Fibroblast of mammary gland (primary cell): Measurements from ENCODE around the gene CA11.

Experiments
- DNase-seq: peaks from one replicate; pipeline ENCODE4 v3.0.0-alpha.2; 2010; ENCODE audit warnings: low read depth
- H3K4me3 ChIP-seq: 2 replicates; pipeline ENCODE4 v1.5.1; 2011; ENCODE audit warnings: low read depth, mild to moderate bottlenecking, low read length, moderate library complexity; ENCODE audit not compliant: control insufficient read depth
- TF ChIP-seq, protein P1 (sequence below): conservative IDR thresholded peaks from 2 replicates; pipeline ENCODE4 v1.5.1; 2011; ENCODE audit warnings: low read depth, low read length, inconsistent platforms; ENCODE audit not compliant: control insufficient read depth, insufficient read depth

The CA11 gene

DNA sequence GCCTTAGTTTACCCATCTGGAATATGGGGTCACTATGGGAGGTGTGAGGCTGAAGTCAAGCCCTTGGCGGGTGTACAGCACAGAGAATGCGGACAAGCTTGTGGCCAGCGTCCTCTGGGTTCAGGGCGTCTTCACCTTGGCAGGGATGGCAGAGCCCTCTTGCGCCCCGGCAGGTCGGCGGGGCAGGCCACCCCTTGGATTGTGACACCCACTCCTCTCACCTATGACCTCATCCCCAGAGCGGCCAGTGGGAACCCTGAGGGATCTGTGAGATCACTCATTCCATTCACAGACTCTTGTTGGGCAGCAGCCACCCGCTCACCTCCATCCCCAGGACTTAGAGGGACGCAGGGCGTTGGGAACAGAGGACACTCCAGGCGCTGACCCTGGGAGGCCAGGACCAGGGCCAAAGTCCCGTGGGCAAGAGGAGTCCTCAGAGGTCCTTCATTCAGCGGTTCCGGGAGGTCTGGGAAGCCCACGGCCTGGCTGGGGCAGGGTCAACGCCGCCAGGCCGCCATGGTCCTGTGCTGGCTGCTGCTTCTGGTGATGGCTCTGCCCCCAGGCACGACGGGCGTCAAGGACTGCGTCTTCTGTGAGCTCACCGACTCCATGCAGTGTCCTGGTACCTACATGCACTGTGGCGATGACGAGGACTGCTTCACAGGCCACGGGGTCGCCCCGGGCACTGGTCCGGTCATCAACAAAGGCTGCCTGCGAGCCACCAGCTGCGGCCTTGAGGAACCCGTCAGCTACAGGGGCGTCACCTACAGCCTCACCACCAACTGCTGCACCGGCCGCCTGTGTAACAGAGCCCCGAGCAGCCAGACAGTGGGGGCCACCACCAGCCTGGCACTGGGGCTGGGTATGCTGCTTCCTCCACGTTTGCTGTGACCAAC, 39.3 kb downstream of the CA11 start, which contains the start of gene SPACA4:
SPACA4 (plus strand) TSS at position 280 of the 896 bp plus-strand sequence; CDS start at position 517, 237 bp downstream.
- DNase-seq, result no peak
- no peak within 1 kb of the TSS for H3K4me3 ChIP-seq

GRCh38 chr19:48603850-48604249, 42.1 kb downstream of the CA11 start:
- DNase-seq, result no peak
- H3K4me3 ChIP-seq, result no peak overlapping the region
- TF ChIP-seq, protein P1, sequence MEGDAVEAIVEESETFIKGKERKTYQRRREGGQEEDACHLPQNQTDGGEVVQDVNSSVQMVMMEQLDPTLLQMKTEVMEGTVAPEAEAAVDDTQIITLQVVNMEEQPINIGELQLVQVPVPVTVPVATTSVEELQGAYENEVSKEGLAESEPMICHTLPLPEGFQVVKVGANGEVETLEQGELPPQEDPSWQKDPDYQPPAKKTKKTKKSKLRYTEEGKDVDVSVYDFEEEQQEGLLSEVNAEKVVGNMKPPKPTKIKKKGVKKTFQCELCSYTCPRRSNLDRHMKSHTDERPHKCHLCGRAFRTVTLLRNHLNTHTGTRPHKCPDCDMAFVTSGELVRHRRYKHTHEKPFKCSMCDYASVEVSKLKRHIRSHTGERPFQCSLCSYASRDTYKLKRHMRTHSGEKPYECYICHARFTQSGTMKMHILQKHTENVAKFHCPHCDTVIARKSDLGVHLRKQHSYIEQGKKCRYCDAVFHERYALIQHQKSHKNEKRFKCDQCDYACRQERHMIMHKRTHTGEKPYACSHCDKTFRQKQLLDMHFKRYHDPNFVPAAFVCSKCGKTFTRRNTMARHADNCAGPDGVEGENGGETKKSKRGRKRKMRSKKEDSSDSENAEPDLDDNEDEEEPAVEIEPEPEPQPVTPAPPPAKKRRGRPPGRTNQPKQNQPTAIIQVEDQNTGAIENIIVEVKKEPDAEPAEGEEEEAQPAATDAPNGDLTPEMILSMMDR, result no peak

More for the DNA sequence above, 39.3 kb downstream of the CA11 start, which contains the start of gene SPACA4:
- TF ChIP-seq, protein P1, result no peak

- TF ChIP-seq, protein P1, result no peak
Measured at GRCh38 chr19:48603449-48603848, 42.5 kb downstream of the CA11 start.

DNA sequence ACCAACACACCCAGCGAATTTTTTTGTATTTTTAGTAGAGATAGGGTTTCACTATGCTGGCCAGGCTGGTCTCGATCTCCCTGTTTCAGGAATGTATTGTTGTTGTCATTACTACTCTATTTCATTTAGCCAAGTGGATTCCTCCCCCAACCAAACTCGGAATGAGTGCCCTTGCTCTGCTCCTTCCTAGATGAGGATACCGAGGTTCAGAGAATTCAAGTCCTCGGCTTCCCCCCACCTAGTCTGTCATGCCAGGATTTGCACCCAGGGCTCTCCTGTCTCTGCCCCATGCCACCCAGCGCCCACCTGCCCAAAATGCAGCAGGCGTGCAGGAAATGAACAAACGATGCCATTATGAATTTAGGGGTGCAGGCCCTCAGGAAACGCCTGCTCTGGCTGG, 43.0 kb downstream of the CA11 start:
- TF ChIP-seq, protein P1, result no peak
- DNase-seq, result no peak
- H3K4me3 ChIP-seq, result no peak overlapping the region

More at GRCh38 chr19:48603449-48603848, 42.5 kb downstream of the CA11 start:
- no peak for DNase-seq
- no peak overlapping the region for H3K4me3 ChIP-seq

DNA sequence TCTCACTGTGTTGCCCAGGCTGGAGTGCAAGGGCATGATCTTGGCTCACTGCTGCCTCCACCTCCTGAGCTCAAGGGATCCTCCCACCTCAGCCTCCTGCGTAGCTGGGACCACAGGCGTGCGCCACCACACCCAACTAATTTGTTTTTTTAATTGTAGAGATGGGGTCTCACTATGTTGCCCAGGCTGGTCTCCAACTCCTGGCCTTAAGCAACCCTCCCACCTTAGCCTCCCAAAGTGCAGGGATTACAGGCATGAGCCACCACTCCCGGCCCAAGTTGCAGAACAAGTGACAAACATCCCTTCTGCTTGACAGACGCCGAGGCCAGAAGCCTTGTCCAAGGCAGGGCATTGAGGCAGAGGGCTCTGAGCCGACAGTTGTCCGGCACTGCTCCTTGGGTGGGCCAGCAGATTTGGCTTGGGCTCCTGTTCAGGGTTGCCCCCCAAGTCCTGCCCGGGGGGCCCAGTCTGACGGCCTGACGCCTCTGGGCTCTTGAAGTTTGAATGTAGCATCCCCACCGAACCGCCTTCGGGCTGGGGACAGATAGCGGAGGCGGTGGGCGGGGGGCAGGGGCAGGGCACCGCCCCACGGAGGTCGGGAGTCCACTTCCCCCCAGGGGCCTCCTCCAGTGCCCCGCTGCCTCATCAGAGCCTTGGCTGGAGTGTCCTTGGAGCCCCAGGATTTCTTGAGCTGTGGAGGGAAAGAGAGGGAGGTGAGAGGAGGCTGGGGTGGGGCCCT, 45.1 kb downstream of the CA11 start:
- TF ChIP-seq, protein P1, result no peak
- H3K4me3 ChIP-seq, result no peak overlapping the region
- no peak for DNase-seq

GRCh38 chr19:48598996-48599700, 46.8 kb downstream of the CA11 start:
- no peak for DNase-seq
- TF ChIP-seq, protein P1, result no peak

More at GRCh38 chr19:48598996-48599700, 46.8 kb downstream of the CA11 start:
- no peak overlapping the region for H3K4me3 ChIP-seq
